HepG2 (cell line): Measurements from ENCODE around the gene RCHY1. TPM values are rescaled to one million over a fixed set of nuclear protein-coding genes. Genes with fewer than 3 reads are reported as not detected.
A peak's percentile ranks its signal among the peaks of the same experiment; 100 is the strongest.

Source experiments
- ATAC-seq: fragments of 200-7000 bp; cut with Tn5 transposase; 3 replicates; pipeline ENCODE4 v1.9.1; 2020; ENCODE audit warnings: mild to moderate bottlenecking, moderate library complexity
- BruUV-seq: library from RNA; stranded (reverse); fragments of 400-500 nt; replicated peaks from 2 replicates; lab custom pipeline; 2021; lab: Mats Ljungman, UMichigan
- CTCF ChIA-PET: fragments of 300-600 bp; formaldehyde crosslinking; extraction: SDS; loops from one replicate; lab custom pipeline; 2021; ENCODE audit warnings: low total read pairs, inconsistent platforms, low intra/inter-chr PET ratio; lab: Yijun Ruan, JAX
- POLR2A ChIA-PET: fragments of 350-600 bp; sonication (Branson Sonifier 250); formaldehyde crosslinking; loops from one replicate; lab custom pipeline; 2020; ENCODE audit warnings: antibody characterized with exemption, inconsistent platforms; lab: Yijun Ruan, JAX
- DNase-seq: peaks from one replicate; pipeline ENCODE4 v3.0.0-alpha.2; 2015; ENCODE audit warnings: low spot score
- FAIRE-seq: peaks from 3 replicates; lab custom pipeline; 2011; peaks lifted over from hg19 to GRCh38; lab: Jason Lieb, UNC
- H2AFZ ChIP-seq: one replicate; pipeline ENCODE4 v1.6.1; 2011; ENCODE audit warnings: low read length, inconsistent platforms
- H3K27ac ChIP-seq: fragments of 300-600 bp; 3 replicates; pipeline ENCODE4 v1.8.0; 2011; ENCODE audit warnings: mixed run types, mild to moderate bottlenecking, mixed read lengths, low read length, inconsistent platforms; ENCODE audit not compliant: insufficient read depth; ENCODE audit errors: extremely low read length
- H3K27me3 ChIP-seq, 2 experiments: fragments of 200-600 bp in 1 of 2; 2 replicates in 1 of 2; 3 replicates in 1 of 2; pipeline versions ENCODE4 v1.6.0 to v1.8.0; 2011; ENCODE audit warnings: low read length in 2 of 2, mild to moderate bottlenecking in 2 of 2, moderate library complexity in 2 of 2, inconsistent platforms in 1 of 2; ENCODE audit not compliant: insufficient read depth in 2 of 2, control insufficient read depth in 1 of 2
- H3K36me3 ChIP-seq, 2 experiments: fragments of 200-600 bp in 1 of 2; replicated peaks in 1 of 2; 2 replicates in 1 of 2; 3 replicates in 1 of 2; pipeline versions ENCODE4 v1.5.1 to v1.8.0; 2011; ENCODE audit warnings: low read length in 2 of 2, inconsistent platforms in 1 of 2; ENCODE audit not compliant: insufficient read depth in 2 of 2, control insufficient read depth in 1 of 2
- H3K4me1 ChIP-seq: 2 replicates; pipeline ENCODE4 v1.5.1; 2012; ENCODE audit warnings: low read length, inconsistent platforms; ENCODE audit not compliant: insufficient read depth
- H3K4me2 ChIP-seq: 2 replicates; pipeline ENCODE4 v1.6.0; 2011; ENCODE audit warnings: low read depth, low read length, inconsistent platforms
- H3K4me3 ChIP-seq, 3 experiments: fragments of 200-600 bp in 1 of 3; sonication (generic), shearing (Covaris generic) in 1 of 3; replicated peaks in 1 of 3; 2 replicates each; pipeline ENCODE4 v1.5.1; 2011 to 2016; ENCODE audit warnings: low read length in 3 of 3, inconsistent platforms in 2 of 3, low read depth in 2 of 3, mild to moderate bottlenecking in 2 of 3, control low read depth in 1 of 3, mixed read lengths in 1 of 3; ENCODE audit not compliant: insufficient read depth in 1 of 3
- H3K79me2 ChIP-seq: one replicate; pipeline ENCODE4 v1.6.1; 2011; ENCODE audit warnings: low read length, inconsistent platforms; ENCODE audit not compliant: insufficient read depth
- H3K9ac ChIP-seq: 2 replicates; pipeline ENCODE4 v1.6.0; 2011; ENCODE audit warnings: mild to moderate bottlenecking, low read depth, low read length, inconsistent platforms; ENCODE audit not compliant: insufficient read depth
- H3K9me3 ChIP-seq: 2 replicates; pipeline ENCODE4 v1.5.1; 2012; ENCODE audit warnings: mild to moderate bottlenecking, low read length
- H4K20me1 ChIP-seq: 2 replicates; pipeline ENCODE4 v1.6.0; 2011; ENCODE audit warnings: inconsistent platforms, mild to moderate bottlenecking, low read length, moderate library complexity; ENCODE audit not compliant: insufficient read depth
- ATF7-NPFF ChIP-seq: sonication (generic); formaldehyde crosslinking; IDR thresholded peaks from 2 replicates; pipeline ENCODE4 v1.8.1; 2023; ENCODE audit warnings: mild to moderate bottlenecking, low read depth, missing genetic modification reagents, moderate library complexity
- HMGA1 ChIP-seq: sonication (generic); formaldehyde crosslinking; conservative IDR thresholded peaks from 2 replicates; pipeline ENCODE4 v1.4.0; 2020; ENCODE audit warnings: missing genetic modification reagents
- RAD21 ChIP-seq: fragments of 450-650 bp; formaldehyde crosslinking; IDR thresholded peaks from 2 replicates; pipeline ENCODE4 v1.5.0; 2020; ENCODE audit warnings: mild to moderate bottlenecking
- SMC3 ChIP-seq: IDR thresholded peaks from 2 replicates; pipeline ENCODE4 v1.6.1; 2011; ENCODE audit warnings: low read length, improper control_type of control experiment
- STAG1 ChIP-seq: sonication (generic); formaldehyde crosslinking; IDR thresholded peaks from 2 replicates; pipeline ENCODE4 v1.4.0; 2020; ENCODE audit warnings: missing genetic modification reagents
- ZNF20 ChIP-seq: sonication (generic); formaldehyde crosslinking; IDR thresholded peaks from 2 replicates; pipeline ENCODE4 v1.4.0; 2020; ENCODE audit warnings: mild to moderate bottlenecking, moderate library complexity, missing genetic modification reagents
- WGBS: methylation state at CpG from one replicate; pipeline ENCODE4 v1.1.6; 2017; ENCODE audit warnings: low lambda C conversion rate; 5-methylcytosine and 5-hydroxymethylcytosine counted together
- in situ Hi-C: cut with HindIII; loops from 2 replicates; pipeline ENCODE4 v1.10.0; 2017; ENCODE audit warnings: low pct_unique_long_range_greater_than_20kb; ENCODE audit not compliant: extremely low pct_ligation_motif_present
- intact Hi-C: fragments of 100-400 bp; cut with micrococcal nuclease; formaldehyde crosslinking; loops from one replicate; pipeline ENCODE4 v1.10.0; 2022; ENCODE audit not compliant: unreplicated experiment
- polyA plus RNA-seq, 8 experiments: library from polyadenylated mRNA; depleted of rRNA in 3 of 8; stranded (reverse) in 7 of 8; unstranded in 1 of 8; fragments of >200 nt; fragmentation: Illumina TruSeq in 4 of 8; extraction: Trizol in 4 of 8; gene quantifications; 2 replicates each; pipeline versions ENCODE4 v1.2.1 to v1.2.3, GENCODE V29; 2011 to 2016; ENCODE audit warnings: low read depth in 4 of 8, missing spikeins in 1 of 8, mixed read lengths in 1 of 8; ENCODE audit not compliant: insufficient read depth in 1 of 8
- total RNA-seq, 5 experiments: library from RNA; depleted of rRNA; stranded (reverse); fragments of >200 nt; fragmentation: Illumina TruSeq; extraction: Trizol; gene quantifications; 2 replicates each; pipeline ENCODE4 v1.2.3, GENCODE V29; 2016; ENCODE audit warnings: low read depth in 1 of 5
- TF ChIP-seq, protein P1 (sequence below): sonication (generic); formaldehyde crosslinking; conservative IDR thresholded peaks from 2 replicates; pipeline ENCODE4 v1.8.0; 2022; ENCODE audit warnings: mild to moderate bottlenecking, moderate library complexity, missing genetic modification reagents
- TF ChIP-seq, protein P2 (sequence below): sonication (generic); formaldehyde crosslinking; IDR thresholded peaks from 2 replicates; pipeline ENCODE4 v1.5.0; 2020; ENCODE audit warnings: mild to moderate bottlenecking, missing genetic modification reagents, moderate library complexity

Gene RCHY1
- total and polyA plus RNA-seq, 2 of the 13 experiments (the other 11 are each of a cell fraction or from before 2014, with no cell fraction given): 19.9 to 30.5 TPM

DNA sequence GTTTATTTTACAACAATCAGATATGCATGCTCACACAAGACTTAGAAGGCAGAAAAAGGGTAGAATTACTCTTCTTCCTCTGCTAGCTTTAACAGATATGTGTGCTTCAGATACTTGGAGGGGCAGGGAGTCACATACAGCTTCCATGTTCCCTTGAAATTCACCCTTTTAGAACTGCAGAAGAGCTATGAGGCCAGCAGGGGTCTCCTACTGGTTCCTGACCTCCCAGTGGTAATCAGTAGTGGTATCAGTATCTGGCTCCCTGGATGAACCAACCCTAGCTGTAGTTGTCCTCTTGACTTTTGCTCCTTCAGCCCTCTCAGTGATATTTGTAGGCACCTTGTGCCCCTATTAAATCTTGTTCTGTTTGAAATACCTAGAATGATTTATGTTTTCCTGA lies 81.5 kb downstream of the RCHY1 start:
- DNase-seq: peak; percentile 46
- CTCF ChIA-PET: no interaction called here

DNA sequence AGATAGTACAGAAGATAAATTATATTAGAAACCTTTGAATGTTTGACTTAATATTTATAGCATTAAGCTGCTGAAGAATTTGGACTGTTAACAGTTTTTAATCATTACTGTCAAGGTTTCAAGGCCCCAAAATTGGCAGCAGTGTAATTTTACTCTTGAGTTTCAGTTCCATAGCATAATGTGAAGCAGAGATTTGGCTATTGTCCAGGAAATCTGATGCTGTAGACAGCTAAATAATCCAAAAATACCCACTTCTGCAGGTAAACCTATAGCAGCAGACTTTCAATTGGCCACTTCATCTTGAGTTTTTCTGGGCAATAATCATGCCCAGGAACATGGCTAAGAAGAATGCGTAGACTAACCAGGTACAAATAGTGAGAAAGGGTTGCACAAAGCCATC lies 85.0 kb downstream of the RCHY1 start:
- intact Hi-C loops (no loop called here), in situ Hi-C loops (no loop called here)
- no peak overlapping the region for H3K9ac ChIP-seq
- no peaks in the 10 kb centered on the region for H3K4me1 ChIP-seq
- H3K4me2 ChIP-seq: no peak overlapping the region
- no peak overlapping the region for H3K27ac ChIP-seq
- ChIA-PET POLR2A (no interaction called here), CTCF (no interaction called here)
- no peaks in the 10 kb centered on the region for H3K9me3 ChIP-seq
- 0% methylated on average over 1 of the region's 1 CpG for WGBS
- H3K79me2 ChIP-seq: no peaks in the 10 kb centered on the region
- no peaks in the 10 kb centered on the region for H3K36me3 ChIP-seq
- no peaks in the 10 kb centered on the region for H3K27me3 ChIP-seq
- no peak for TF ChIP-seq ZNF20 (CRISPR knock-in tag)
- TF ChIP-seq, protein P1, sequence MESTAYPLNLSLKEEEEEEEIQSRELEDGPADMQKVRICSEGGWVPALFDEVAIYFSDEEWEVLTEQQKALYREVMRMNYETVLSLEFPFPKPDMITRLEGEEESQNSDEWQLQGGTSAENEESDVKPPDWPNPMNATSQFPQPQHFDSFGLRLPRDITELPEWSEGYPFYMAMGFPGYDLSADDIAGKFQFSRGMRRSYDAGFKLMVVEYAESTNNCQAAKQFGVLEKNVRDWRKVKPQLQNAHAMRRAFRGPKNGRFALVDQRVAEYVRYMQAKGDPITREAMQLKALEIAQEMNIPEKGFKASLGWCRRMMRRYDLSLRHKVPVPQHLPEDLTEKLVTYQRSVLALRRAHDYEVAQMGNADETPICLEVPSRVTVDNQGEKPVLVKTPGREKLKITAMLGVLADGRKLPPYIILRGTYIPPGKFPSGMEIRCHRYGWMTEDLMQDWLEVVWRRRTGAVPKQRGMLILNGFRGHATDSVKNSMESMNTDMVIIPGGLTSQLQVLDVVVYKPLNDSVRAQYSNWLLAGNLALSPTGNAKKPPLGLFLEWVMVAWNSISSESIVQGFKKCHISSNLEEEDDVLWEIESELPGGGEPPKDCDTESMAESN (CRISPR knock-in tag): no peak
- no peak for TF ChIP-seq HMGA1
- BruUV-seq: no TSS peak
- no peak overlapping the region for H3K4me3 ChIP-seq
- DNase-seq: no peak
- FAIRE-seq: no peak
- H2AFZ ChIP-seq: no peak overlapping the region
- ATAC-seq: no peak
- no peaks in the 10 kb centered on the region for H4K20me1 ChIP-seq

More for the DNA sequence above, 81.5 kb downstream of the RCHY1 start:
- peak; percentile 32; the same call in 1 of the 2 replicates for TF ChIP-seq STAG1 (CRISPR knock-in tag)
- peak; percentile 29; the same call in 1 of the 2 replicates for TF ChIP-seq RAD21 (CRISPR knock-in tag)
- TF ChIP-seq, protein P2, sequence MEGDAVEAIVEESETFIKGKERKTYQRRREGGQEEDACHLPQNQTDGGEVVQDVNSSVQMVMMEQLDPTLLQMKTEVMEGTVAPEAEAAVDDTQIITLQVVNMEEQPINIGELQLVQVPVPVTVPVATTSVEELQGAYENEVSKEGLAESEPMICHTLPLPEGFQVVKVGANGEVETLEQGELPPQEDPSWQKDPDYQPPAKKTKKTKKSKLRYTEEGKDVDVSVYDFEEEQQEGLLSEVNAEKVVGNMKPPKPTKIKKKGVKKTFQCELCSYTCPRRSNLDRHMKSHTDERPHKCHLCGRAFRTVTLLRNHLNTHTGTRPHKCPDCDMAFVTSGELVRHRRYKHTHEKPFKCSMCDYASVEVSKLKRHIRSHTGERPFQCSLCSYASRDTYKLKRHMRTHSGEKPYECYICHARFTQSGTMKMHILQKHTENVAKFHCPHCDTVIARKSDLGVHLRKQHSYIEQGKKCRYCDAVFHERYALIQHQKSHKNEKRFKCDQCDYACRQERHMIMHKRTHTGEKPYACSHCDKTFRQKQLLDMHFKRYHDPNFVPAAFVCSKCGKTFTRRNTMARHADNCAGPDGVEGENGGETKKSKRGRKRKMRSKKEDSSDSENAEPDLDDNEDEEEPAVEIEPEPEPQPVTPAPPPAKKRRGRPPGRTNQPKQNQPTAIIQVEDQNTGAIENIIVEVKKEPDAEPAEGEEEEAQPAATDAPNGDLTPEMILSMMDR (CRISPR knock-in tag): peak; percentile 55
- TF ChIP-seq ATF7-NPFF (CRISPR knock-in tag): no peak
- TF ChIP-seq SMC3: peak; percentile 26; the same call in 1 of the 2 replicates
- H3K4me3 ChIP-seq: no peak overlapping the region
- no peaks in the 10 kb centered on the region for H4K20me1 ChIP-seq
- in situ Hi-C loops (no loop called here), intact Hi-C loops (no loop called here)
- no peaks in the 10 kb centered on the region for H3K36me3 ChIP-seq
- H3K4me2 ChIP-seq: no peak overlapping the region
- H3K4me1 ChIP-seq: no peaks in the 10 kb centered on the region
- H3K79me2 ChIP-seq: no peaks in the 10 kb centered on the region
- no peak overlapping the region for H3K27ac ChIP-seq
- BruUV-seq: no TSS peak
- H3K27me3 ChIP-seq: 0 out of 5 replicates have a peak, but pooled peaks cover 0 to 5% of the 10 kb centered on the region in 2 experiments
- POLR2A ChIA-PET: no interaction called here
- H3K9me3 ChIP-seq: no peaks in the 10 kb centered on the region
- H2AFZ ChIP-seq: no peak overlapping the region
- H3K9ac ChIP-seq: no peak overlapping the region
- FAIRE-seq (peak; percentile 50), ATAC-seq (peak; percentile 99)
